ENCODE data around the gene ETV4.

- TF ChIP-seq YY1 (IDR thresholded peaks at IDR 0.05; ENCODE audit: low read depth) (no peak), MAX (IDR thresholded peaks at IDR 0.05) (no peak), CEBPB (IDR thresholded peaks at IDR 0.05) (no peak), TCF12 (IDR thresholded peaks at IDR 0.05; ENCODE audit: low read depth) (no peak), RAD21 (IDR thresholded peaks at IDR 0.05; ENCODE audit: low read depth) (no peak), EP300 (IDR thresholded peaks at IDR 0.05; ENCODE audit: borderline replicate concordance) (no peak), EGR1 (IDR thresholded peaks at IDR 0.05) (no peak)
These were observed 6.2 kb upstream of the ETV4 start for GRCh38 chr17:43552229-43552837.
